Measurements from ENCODE around the gene UTP18. TPM values are rescaled to one million over a fixed set of nuclear protein-coding genes. Genes with fewer than 3 reads are reported as not detected.
A peak's percentile ranks its signal among the peaks of the same experiment; 100 is the strongest.
"Not testable (repeated sequence)": the region's sequence is repeated elsewhere in the genome, so short reads cannot be mapped to it uniquely, and the experiment has no call there.

UTP18 gene
- total RNA-seq, 1 donor from 2014 or later: 107 TPM

DNA sequence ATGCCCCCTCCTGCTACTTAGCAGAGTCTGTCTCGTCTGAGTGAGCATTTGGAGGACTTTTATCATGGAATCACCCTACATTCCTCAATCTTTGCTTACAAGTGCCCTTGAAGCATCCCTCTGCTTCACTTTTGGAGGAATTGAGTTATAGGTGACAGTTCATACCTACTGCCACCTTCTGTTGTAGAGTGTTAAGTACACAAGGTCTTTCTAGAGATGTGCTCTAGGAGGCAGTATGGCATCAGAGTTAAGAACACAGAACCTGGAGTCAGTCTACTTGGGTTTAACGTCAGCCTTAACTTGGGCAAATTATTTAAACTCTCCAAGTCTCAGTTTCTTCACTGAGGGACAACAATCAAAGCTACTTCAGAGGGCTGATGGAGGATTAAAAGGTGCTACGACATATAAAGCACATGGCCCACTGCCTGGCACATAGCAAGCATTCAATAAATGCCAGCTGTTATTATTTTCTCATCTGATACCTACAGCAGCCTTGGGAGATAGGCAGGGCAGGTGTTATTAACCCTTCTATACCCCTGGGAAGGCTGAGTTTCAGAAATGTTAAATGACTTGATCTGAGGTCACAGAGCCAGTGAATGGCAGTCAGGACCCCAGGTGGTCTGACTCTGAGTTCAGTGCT, 62.2 kb downstream of the UTP18 start:
- TF ChIP-seq, protein P1, sequence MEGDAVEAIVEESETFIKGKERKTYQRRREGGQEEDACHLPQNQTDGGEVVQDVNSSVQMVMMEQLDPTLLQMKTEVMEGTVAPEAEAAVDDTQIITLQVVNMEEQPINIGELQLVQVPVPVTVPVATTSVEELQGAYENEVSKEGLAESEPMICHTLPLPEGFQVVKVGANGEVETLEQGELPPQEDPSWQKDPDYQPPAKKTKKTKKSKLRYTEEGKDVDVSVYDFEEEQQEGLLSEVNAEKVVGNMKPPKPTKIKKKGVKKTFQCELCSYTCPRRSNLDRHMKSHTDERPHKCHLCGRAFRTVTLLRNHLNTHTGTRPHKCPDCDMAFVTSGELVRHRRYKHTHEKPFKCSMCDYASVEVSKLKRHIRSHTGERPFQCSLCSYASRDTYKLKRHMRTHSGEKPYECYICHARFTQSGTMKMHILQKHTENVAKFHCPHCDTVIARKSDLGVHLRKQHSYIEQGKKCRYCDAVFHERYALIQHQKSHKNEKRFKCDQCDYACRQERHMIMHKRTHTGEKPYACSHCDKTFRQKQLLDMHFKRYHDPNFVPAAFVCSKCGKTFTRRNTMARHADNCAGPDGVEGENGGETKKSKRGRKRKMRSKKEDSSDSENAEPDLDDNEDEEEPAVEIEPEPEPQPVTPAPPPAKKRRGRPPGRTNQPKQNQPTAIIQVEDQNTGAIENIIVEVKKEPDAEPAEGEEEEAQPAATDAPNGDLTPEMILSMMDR (IDR thresholded peaks at IDR 0.05): peak; percentile 76
- TF ChIP-seq EZH2phosphoT487 (IDR thresholded peaks at IDR 0.05) (no peak), EZH2 (IDR thresholded peaks at IDR 0.05) (no peak)
- Histone ChIP-seq H2AFZ (replicated peaks) (no peak overlapping the region), H3K36me3 (no peaks in the 10 kb centered on the region), H3K9ac (no peak overlapping the region), H3K27ac (no peak overlapping the region), H3K4me2 (no peak overlapping the region), H3K4me1 (no peaks in the 10 kb centered on the region), H3K27me3 (no peaks in the 10 kb centered on the region), H4K20me1 (ENCODE audit: low read depth) (no peaks in the 10 kb centered on the region), H3K9me3 (ENCODE audit: low read depth) (no peaks in the 10 kb centered on the region), H3K4me3 (no peak overlapping the region), H3F3A (ENCODE audit: low read depth) (no peaks in the 10 kb centered on the region), H3K79me2 (ENCODE audit: low read depth) (no peaks in the 10 kb centered on the region)
- no peak overlapping the region for H3K4me3 Mint-ChIP-seq
- H3K27ac Mint-ChIP-seq: no peak overlapping the region
- peaks cover 12% of the 10 kb centered on the region for H3K9me3 Mint-ChIP-seq
- DNase-seq (ENCODE audit: low spot score): peak; percentile 70
- no peaks in the 10 kb centered on the region for H3K4me1 Mint-ChIP-seq
- H3K36me3 Mint-ChIP-seq: no peaks in the 10 kb centered on the region
- peaks cover 6% of the 10 kb centered on the region for H3K27me3 Mint-ChIP-seq (ENCODE audit: insufficient read depth, low read depth)

DNA sequence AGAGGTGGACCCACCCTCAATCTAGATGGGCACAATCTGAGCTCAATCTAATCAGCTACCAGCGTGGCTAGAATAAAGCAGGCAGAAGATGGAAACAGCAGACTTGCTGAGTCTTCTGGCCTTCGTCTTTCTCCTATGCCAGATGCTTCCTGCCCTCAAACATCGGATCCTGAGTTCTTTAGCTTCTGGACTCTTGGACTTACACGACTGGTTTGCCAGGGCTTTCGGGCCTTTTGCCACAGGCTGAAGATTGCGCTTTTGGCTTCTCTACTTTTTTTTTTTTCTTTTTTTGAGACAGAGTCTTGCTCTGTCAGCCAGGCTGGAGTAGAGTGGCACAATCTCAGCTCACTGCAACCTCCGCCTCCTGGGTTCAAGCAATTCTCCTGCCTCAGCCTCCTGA, 65.1 kb downstream of the UTP18 start:
- Mint-ChIP-seq H3K36me3 (no peaks in the 10 kb centered on the region), H3K27ac (no peak overlapping the region)

DNA sequence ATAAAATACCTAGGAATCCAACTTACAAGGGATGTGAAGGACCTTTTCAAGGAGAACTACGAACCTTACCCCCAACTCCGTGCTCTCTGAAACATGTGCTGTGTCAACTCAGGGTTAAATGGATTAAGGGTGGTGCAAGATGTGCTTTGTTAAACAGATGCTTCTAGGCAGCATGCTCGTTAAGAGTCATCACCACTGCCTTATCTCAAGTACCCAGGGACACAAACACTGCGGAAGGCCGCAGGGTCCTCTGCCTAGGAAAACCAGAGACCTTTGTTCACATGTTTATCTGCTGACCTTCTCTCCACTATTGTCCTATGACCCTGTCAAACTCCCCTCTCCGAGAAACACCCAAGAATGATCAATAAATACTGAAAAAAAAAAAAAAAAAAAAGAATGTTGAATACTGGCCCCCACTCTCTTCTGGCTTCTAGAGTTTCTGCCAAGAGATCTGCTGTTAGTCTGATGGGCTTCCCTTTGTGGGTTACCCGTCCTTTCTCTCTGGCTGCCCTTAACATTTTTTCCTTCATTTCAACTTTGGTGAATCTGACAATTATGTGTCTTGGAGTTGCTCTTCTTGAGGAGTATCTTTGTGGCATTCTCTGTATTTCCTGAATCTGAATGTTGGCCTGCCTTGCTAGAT, 70.6 kb downstream of the UTP18 start:
- not testable (repeated sequence) for H3K27me3 ChIP-seq; H4K20me1 ChIP-seq (ENCODE audit: low read depth); H2AFZ ChIP-seq (replicated peaks); H3F3A ChIP-seq (ENCODE audit: low read depth); H3K79me2 ChIP-seq (ENCODE audit: low read depth); H3K4me1 Mint-ChIP-seq; H3K4me2 ChIP-seq; H3K9ac ChIP-seq; H3K4me3 ChIP-seq; H3K4me3 Mint-ChIP-seq; H3K9me3 ChIP-seq (ENCODE audit: low read depth); H3K36me3 ChIP-seq; H3K9me3 Mint-ChIP-seq; H3K27me3 Mint-ChIP-seq (ENCODE audit: insufficient read depth, low read depth); H3K4me1 ChIP-seq; H3K36me3 Mint-ChIP-seq; DNase-seq (ENCODE audit: low spot score); H3K27ac Mint-ChIP-seq; H3K27ac ChIP-seq

More for the DNA sequence above, 65.1 kb downstream of the UTP18 start:
- Histone ChIP-seq H3K9ac (no peak overlapping the region), H3K36me3 (no peaks in the 10 kb centered on the region), H2AFZ (replicated peaks) (no peak overlapping the region), H3K9me3 (ENCODE audit: low read depth) (no peaks in the 10 kb centered on the region), H3K79me2 (ENCODE audit: low read depth) (no peaks in the 10 kb centered on the region), H3K4me3 (no peak overlapping the region), H3K4me1 (no peaks in the 10 kb centered on the region), H4K20me1 (ENCODE audit: low read depth) (no peaks in the 10 kb centered on the region), H3K27ac (no peak overlapping the region), H3F3A (ENCODE audit: low read depth) (no peaks in the 10 kb centered on the region), H3K4me2 (no peak overlapping the region), H3K27me3 (no peaks in the 10 kb centered on the region)
- H3K4me1 Mint-ChIP-seq: no peaks in the 10 kb centered on the region
- DNase-seq (ENCODE audit: low spot score): no peak
- no peak overlapping the region for H3K4me3 Mint-ChIP-seq
- peaks cover 5% of the 10 kb centered on the region for H3K27me3 Mint-ChIP-seq (ENCODE audit: insufficient read depth, low read depth)
- TF ChIP-seq EZH2phosphoT487 (IDR thresholded peaks at IDR 0.05) (no peak), EZH2 (IDR thresholded peaks at IDR 0.05) (no peak)
- TF ChIP-seq, protein P1 (IDR thresholded peaks at IDR 0.05): no peak
- H3K9me3 Mint-ChIP-seq: peaks cover 2% of the 10 kb centered on the region

DNA sequence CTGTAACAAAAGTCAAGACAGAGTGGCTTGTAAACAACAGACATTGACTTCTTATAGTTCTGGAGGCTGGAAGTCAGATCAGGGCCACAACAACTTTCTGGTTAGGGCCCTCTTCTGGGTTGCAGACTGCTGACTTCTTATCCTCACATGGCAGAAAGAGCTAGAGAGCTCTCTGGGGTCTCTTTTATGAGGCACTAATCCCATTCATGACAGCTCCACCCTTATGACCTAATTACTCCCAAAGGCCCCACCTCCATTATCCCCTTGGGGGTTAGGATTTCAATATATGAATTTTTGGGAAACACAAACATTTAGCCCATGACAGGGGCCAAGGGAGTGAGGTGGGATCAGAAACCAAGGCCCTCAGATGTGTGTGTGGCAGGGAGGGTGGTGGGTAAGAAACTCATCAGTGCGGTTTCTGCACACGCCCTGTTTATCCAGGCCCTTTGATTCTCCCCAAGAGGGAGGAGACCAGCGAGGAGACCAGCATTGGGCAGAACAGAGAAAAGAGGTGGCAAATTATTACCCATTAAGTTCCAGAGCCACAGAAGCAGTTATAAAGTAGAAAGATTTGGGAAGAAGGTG, 74.8 kb downstream of the UTP18 start:
- Histone ChIP-seq H3K79me2 (ENCODE audit: low read depth) (no peaks in the 10 kb centered on the region), H3K4me1 (no peaks in the 10 kb centered on the region), H2AFZ (replicated peaks) (no peak overlapping the region), H3K4me3 (no peak overlapping the region), H3K27me3 (no peaks in the 10 kb centered on the region), H3K9ac (no peak overlapping the region), H3F3A (ENCODE audit: low read depth) (no peaks in the 10 kb centered on the region), H3K9me3 (ENCODE audit: low read depth) (no peaks in the 10 kb centered on the region), H3K4me2 (no peak overlapping the region), H3K36me3 (no peaks in the 10 kb centered on the region), H3K27ac (no peak overlapping the region), H4K20me1 (ENCODE audit: low read depth) (no peaks in the 10 kb centered on the region)
- H3K27me3 Mint-ChIP-seq (ENCODE audit: insufficient read depth, low read depth): peaks cover 6% of the 10 kb centered on the region
- DNase-seq (ENCODE audit: low spot score): no peak
- H3K4me3 Mint-ChIP-seq: no peak overlapping the region
- no peak overlapping the region for H3K27ac Mint-ChIP-seq
- H3K9me3 Mint-ChIP-seq: no peaks in the 10 kb centered on the region
- no peaks in the 10 kb centered on the region for H3K4me1 Mint-ChIP-seq
- TF ChIP-seq, protein P1 (IDR thresholded peaks at IDR 0.05): no peak
- TF ChIP-seq EZH2 (IDR thresholded peaks at IDR 0.05) (no peak), EZH2phosphoT487 (IDR thresholded peaks at IDR 0.05) (no peak)
- peaks cover 4% of the 10 kb centered on the region for H3K36me3 Mint-ChIP-seq

Measured in neural progenitor cell (in vitro differentiated cells).